Measurements from ENCODE around the gene ATP6V0D1.

GRCh38 chr16:67411339-67411738 lies 69.6 kb downstream of the ATP6V0D1 start:
- TF ChIP-seq POLR2A (IDR thresholded peaks at IDR 0.05; ENCODE audit: low read depth, low read length), result no peak
- TF ChIP-seq CTCF (conservative IDR thresholded peaks at IDR 0.05; ENCODE audit: low read depth, low read length), result no peak
- TF ChIP-seq RCOR1 (IDR thresholded peaks at IDR 0.05; ENCODE audit: insufficient replicate concordance, low read length), result no peak
- TF ChIP-seq ELK1 (IDR thresholded peaks at IDR 0.05; ENCODE audit: borderline replicate concordance, low read depth, low read length), result no peak
- no peak for TF ChIP-seq SMC3 (IDR thresholded peaks at IDR 0.05; ENCODE audit: low read depth, low read length)
- TF ChIP-seq RAD21 (IDR thresholded peaks at IDR 0.05; ENCODE audit: low read length), result no peak
- no peak for TF ChIP-seq RFX5 (IDR thresholded peaks at IDR 0.05; ENCODE audit: low read depth, low read length)
- TF ChIP-seq NFE2L2 (IDR thresholded peaks at IDR 0.05; ENCODE audit: low read depth, low read length), result no peak
- TF ChIP-seq MAZ (IDR thresholded peaks at IDR 0.05; ENCODE audit: borderline replicate concordance, low read depth, low read length), result no peak
- TF ChIP-seq FOS (IDR thresholded peaks at IDR 0.05; ENCODE audit: low read depth, low read length), result no peak
- TF ChIP-seq CEBPB (IDR thresholded peaks at IDR 0.05; ENCODE audit: low read depth, low read length), result no peak
- no peak for TF ChIP-seq USF2 (IDR thresholded peaks at IDR 0.05; ENCODE audit: low read depth, low read length)
- TF ChIP-seq MXI1 (IDR thresholded peaks at IDR 0.05; ENCODE audit: borderline replicate concordance, low read depth, low read length), result no peak
